WTC11 (cell line): Measurements from ENCODE around the gene ELOA.

ENCODE experiments used
- ATF1 ChIP-seq: sonication (generic); formaldehyde crosslinking; IDR thresholded peaks from 2 replicates; pipeline ENCODE4 v1.8.1; 2023; ENCODE audit warnings: mild to moderate bottlenecking, moderate library complexity, missing genetic modification reagents
- CTCF ChIP-seq: fragments of 200-600 bp; IDR thresholded peaks from 2 replicates; pipeline ENCODE4 v1.8.0; 2022; ENCODE audit warnings: antibody characterized with exemption
- JUN ChIP-seq: sonication (generic); formaldehyde crosslinking; IDR thresholded peaks from 2 replicates; pipeline ENCODE4 v1.8.0; 2023; ENCODE audit warnings: mild to moderate bottlenecking, missing genetic modification reagents
- MAX ChIP-seq: sonication (generic); formaldehyde crosslinking; IDR thresholded peaks from 2 replicates; pipeline ENCODE4 v1.8.0; 2022; ENCODE audit warnings: mild to moderate bottlenecking, missing genetic modification reagents
- NFYB ChIP-seq: sonication (generic); formaldehyde crosslinking; conservative IDR thresholded peaks from 2 replicates; pipeline ENCODE4 v1.8.0; 2022; ENCODE audit warnings: low read depth, missing genetic modification reagents
- PREB ChIP-seq: sonication (generic); formaldehyde crosslinking; IDR thresholded peaks from 2 replicates; pipeline ENCODE4 v1.8.1; 2022; ENCODE audit warnings: mild to moderate bottlenecking, missing genetic modification reagents, moderate library complexity, borderline replicate concordance
- ZNF263 ChIP-seq: sonication (generic); formaldehyde crosslinking; IDR thresholded peaks from 2 replicates; pipeline ENCODE4 v1.8.1; 2022; ENCODE audit warnings: low read depth, mild to moderate bottlenecking, moderate library complexity, missing genetic modification reagents

- TF ChIP-seq CTCF, result no peak
- no peak for TF ChIP-seq MAX
- no peak for TF ChIP-seq PREB (CRISPR knock-in tag)
- TF ChIP-seq ZNF263, result no peak
- TF ChIP-seq ATF1 (CRISPR knock-in tag), result no peak
- no peak for TF ChIP-seq JUN (CRISPR knock-in tag)
- no peak for TF ChIP-seq NFYB (CRISPR knock-in tag)
These were observed 16.6 kb upstream of the ELOA start for GRCh38 chr1:23726686-23727085.
